GM12892 (cell line): ENCODE measurements around the gene WSCD2.

Experiments
- POLR2A ChIP-seq: IDR thresholded peaks from 2 replicates; pipeline ENCODE4 v1.6.1; 2011; ENCODE audit warnings: low read depth, low read length, control low read depth
- TAF1 ChIP-seq: IDR thresholded peaks from 2 replicates; pipeline ENCODE4 v1.6.1; 2011; ENCODE audit warnings: low read depth, mild to moderate bottlenecking, control low read depth, low read length, borderline replicate concordance

DNA sequence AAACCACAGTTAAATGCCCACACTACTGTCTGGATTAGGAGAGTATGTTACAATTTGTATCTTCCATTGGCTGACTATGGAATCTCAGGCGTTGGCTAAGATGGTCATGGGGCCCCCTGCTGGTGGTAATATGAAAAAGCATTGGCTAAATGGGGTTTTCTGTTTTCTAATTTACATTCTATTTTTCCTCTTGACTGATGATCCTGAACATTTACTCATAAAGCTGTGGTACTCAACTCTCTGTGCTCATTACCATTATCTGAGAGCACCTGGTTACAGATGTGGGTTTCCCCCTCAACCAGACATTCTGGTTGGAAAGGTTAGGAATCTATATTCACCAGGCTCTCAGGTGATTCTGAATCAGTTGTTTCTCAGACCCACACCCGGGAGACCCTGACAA is 64.8 kb downstream of the WSCD2 start:
- TF ChIP-seq POLR2A (no peak), TAF1 (no peak)
